HuH-7.5 (cell line): ENCODE measurements around the gene NLGN1.

ENCODE experiments used
- DNase-seq: peaks from one replicate; pipeline ENCODE4 v3.0.0; 2011; ENCODE audit warnings: low spot score

Gene NLGN1

DNA sequence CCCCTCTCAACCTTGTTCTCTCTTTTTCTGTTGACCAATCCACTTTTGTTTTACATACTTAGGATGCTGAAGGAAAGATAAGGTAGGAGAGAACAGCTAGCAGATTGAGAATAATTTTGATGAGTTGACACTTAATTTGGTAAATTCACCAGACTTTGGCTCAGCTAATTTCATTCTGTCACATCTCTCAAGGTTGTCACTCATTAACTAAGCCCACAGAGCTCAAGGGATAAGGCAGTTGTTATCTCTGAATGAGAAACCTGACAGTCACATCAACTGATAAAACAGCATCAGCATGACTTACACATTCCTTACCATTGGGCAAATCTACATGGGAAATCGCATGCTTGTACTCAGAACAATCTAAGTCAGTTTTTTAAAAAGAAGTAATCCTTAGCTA is 591.4 kb downstream of the NLGN1 start:
- DNase-seq: no peak

DNA sequence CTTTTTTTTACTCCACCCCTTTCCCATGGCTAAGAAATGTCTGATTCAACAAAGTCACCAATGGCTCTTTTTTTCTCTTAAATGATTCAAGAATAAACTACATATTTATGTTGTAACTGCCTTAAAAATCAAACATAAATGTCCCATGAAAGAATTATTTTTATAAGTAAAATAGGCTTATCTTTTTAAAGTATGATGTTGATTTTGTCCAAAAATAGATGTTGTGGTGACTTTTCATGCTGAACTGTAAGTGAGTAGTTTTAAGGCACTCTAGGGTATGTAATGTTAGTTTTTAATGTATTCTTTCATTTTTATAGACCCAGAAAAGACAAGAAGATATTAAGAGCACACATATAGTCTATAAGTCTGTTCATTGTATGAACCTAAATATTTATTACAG is 594.9 kb downstream of the NLGN1 start:
- DNase-seq: no peak

DNA sequence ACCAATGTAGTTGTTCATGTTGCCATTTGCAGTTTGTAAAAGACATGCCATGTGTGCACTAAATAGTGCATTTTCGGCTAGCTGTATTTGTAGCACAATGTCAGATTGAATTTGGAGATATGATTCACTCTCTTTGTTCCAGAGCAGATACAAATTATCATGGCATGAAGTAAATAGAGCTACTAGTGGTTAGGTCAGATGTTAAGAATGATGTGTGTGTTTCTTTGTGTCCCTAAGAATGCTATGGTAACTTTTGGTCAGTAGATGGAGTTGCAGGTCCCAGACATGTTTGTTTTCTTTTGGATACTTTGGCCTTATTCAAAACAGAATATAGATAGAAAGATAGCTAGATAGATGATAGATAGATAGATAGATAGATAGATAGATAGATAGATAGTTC is 595.8 kb downstream of the NLGN1 start:
- DNase-seq: no peak

DNA sequence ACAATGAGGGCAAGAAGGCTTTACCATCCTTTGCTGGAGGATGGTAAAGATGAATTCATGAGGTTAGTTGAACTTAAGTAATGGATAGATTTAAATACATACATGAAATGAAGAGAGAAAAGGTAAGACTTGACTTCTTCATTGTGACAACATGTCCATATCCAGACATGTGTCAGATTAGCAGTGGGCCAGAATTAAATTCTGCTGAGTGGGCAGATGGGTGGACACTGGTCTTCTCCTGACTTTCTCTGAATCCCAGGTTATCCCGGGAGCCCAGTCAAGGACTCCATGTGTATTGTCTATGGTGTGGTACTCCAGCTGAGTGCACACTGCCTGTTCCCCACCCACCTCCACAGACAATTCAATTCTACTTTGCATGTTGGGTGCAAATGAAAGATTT is 603.1 kb downstream of the NLGN1 start:
- DNase-seq: no peak

DNA sequence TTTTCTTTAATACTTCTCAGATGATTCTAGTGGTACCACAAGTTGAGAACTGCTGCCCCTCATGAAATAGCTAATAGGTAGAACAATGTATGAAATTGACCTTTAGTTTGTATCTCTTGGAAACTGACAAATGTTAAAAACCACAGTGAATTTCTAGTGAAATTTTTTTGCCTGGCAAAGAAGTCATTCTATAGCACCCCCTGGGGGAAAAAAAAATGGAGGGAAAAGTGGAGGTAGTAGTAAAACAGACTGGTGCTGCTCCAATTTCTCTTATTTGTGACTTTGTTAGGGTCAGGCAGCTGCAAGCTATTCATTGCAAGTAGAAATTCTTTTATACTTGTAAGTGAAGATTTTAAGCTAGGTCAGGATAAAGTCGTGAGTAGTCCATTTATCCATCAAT is 605.0 kb downstream of the NLGN1 start:
- no peak for DNase-seq

DNA sequence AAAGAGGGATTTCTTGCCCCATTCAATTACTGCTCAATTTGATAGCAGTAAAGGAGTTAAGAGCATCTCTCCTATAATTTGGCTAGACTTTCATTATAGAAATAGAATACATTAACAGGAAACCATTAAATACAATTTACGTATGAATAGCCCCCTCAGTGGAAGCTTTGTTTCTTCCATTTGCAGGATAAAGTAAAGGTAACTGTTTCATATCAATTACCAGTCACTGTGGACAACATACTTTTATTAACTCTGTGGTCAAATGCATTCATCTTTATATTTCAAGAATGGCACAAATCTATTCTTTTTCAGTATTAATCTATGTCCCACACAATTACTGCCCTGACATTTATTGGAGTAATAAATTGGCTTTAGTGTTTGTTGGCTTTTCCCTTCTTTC is 613.4 kb downstream of the NLGN1 start:
- no peak for DNase-seq

DNA sequence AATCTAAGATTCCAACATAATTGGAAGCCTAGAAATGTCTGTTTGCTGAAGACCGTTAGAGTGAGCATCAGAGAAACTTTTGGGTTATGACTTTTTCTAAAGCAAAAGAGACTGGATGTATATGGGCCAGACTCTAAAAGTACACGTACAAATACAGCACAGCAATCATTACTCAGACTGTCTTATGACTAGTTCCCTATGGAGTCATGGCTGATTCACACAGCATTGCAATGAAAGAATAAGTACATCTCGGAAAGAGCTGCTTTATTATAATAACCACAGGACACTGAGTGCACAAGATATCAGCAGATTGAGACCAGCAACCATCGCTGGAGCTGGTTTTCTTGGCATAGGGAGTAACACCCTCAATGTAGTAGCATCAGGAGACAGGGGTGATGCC is 618.6 kb downstream of the NLGN1 start:
- DNase-seq: no peak

DNA sequence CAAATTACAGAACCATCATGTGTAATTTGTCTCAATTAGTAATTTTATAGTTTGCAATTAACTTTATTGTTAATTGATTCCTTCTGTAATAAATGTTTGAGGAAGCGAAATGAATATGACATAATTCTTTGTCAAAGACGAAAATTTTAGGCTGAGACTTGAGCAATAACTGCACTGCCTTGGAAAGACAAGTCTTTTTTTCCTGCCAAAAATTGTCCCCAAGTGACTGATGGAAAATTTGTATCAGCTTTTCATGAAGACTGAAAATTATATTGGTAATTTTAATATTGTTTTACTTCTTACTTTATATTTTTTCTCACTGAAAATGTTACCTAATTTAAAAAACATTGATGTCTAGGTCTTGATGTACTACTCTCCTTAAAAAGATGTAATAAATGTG is 622.6 kb downstream of the NLGN1 start:
- DNase-seq: no peak

DNA sequence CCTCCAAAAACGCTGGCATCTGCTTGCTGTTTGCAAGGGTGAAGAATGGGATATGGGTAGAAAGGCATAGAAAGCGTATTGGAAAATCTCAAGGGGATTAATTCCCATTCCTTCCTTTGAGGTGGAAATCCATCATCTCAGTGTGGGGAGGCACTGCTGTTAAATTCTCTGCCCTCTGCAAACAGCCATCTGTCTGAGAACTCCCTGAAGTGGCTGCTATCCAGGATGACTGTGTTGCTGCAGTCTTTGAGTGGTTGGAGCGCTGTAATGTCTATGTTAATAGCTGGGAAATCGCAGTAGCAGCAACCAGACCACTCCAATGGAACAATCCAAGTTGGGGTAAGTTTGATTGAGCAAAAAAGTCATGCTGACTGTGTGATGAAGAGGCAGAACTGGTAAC is 625.9 kb downstream of the NLGN1 start:
- no peak for DNase-seq

DNA sequence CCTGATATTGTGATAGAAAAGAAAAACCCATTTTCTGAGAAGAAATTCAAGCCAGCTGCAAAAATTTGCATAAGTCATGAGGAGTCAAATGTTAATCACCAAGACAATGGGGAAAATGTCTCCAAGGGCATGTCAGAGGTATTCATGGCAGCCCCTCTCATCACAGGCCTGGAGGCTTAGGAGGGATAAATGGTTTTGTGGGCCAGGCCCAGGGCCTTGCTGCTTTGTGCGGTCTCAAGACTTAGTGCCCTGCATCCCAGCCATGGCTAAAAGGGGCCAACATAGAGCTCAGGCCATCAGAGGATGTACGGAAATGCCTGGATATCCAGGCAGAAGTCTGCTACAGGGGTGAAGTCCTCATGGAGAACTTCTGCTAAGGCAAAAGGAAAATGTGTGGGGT is 631.1 kb downstream of the NLGN1 start:
- DNase-seq: no peak

DNA sequence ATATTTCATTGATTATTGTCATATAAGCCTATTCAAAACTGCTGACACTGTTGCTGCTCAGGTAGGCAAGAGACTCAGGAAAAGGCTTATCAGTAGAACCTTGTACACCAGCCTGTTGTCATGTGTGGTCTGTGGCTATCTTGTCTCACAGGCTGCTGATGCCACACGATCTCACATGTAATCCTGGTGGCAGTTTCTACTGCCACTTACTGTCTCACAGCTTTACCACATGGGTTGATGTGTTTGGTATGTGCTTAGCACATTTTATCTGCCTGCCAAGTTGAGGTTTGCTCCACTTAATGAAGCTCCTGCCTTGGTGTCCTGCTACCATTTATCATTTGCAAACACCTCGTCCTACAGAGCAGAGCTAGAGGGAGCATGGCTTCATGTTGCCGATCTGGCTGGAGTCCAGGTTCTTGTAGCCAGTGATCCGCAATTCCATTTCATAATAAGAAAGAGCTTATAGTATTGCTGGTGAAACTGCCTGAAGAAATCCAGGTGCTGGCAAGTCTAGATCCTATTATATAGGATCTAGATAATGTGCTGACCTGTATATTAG is 637.9 kb downstream of the NLGN1 start:
- no peak for DNase-seq

DNA sequence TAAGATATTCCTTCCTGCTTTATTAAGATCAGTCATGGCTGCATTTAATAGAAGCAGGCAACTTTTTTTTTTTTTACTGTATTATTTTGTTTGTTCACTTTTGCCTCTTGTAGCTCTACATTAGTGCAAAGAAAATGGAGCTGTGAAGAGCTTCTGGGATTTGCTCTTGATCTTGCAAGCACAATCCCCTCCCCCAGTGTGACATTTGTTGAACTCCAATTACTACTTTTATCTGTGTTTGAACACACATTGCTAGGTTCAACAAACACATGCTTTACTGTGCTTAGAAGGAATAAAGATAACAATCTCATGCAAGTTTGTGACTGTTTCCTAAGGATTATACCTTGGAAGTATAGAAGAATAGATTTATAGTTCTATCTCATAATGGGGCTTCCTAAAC is 648.8 kb downstream of the NLGN1 start:
- DNase-seq: no peak

DNA sequence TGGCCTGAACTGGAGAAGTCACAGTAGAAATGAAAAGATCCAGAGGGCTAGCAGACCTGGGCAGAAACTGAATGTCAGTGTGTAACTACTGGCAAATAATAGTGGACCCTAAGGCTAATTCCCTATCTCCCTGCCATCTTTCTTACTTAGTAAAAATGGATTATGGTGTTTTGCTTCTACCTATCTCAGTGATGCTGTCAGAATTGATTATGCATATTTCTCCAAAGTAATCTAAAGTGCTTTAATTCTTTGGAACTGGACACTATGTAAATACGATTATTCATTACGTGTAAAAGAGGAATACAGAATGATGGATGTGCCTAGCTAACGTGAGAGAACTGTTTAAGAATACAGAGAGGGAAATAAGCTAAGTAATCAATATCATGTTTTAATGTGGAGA is 651.9 kb downstream of the NLGN1 start:
- no peak for DNase-seq

DNA sequence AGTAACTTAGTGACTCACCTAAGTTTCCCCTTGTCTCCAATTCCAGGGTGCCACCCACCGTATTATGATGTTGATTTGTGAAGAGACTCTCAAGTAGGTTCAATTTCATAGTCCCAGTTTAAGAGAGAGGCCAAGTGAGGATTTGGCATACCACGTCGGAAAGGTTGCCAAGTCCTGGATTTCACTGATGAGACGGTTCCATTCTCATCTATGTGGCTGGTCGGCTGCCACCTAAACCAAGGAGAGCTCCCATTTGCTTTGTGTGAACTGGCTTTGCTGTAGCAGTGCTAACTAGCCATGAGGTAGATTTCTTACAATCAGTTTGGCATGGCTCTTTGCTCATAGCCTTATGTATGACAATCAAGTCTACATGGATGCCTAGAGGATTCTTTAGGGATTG is 653.6 kb downstream of the NLGN1 start:
- DNase-seq: no peak

DNA sequence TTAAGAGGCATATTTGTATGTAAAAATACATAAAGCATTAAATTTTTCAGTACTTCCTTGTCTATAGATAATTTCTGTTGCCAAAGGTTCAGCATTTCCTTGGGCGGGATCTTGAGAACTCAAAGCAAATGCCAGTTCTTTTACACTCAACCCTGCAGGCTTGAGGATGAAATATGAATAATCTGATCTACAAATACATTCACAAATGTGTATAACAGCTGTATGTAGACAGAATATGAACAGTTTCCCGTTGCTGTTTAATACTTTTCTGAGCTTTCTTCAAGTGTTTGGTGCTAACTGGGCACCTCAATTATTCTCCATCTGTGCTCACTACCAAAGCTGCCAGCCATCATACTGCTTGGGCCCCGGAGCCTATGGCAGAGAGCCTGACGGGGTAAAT is 661.3 kb downstream of the NLGN1 start:
- DNase-seq: no peak

DNA sequence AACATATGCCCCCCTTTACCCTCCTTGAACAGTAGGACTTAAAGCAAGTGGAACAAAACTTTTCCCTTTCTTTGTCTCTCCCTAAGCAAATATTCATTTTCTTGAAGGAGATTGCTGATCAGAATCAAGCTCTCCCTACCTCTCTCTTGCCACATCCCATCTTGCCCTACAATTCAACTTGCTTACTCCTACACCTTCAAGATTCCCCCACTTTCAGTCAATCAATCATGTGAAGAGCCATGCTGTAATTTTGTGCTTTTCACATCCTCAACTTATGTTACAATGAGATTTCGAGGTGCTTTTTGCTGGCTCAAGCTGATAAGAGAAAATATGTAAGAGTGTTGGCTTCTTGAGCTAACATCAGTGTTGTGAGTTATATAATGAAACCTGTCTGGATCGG is 662.9 kb downstream of the NLGN1 start:
- DNase-seq: no peak

DNA sequence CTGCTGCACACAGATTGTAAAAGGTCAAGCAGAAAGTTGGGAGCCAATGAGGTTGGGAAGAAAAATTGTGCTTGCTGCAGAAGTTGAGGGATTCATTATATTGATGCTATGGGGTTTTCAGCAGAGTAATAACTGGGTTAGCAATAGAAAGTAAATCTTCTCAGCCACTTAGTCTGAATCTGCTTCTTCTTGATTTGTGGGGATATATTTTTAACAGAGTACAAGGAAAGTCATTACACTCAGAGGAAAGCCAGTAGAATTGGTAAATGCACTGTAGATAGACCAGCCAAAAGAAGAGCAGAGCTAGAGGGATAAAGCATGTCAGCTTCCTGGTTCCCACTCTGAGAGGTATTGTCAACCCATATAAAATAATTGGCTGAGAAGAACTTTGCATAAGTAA is 663.6 kb downstream of the NLGN1 start:
- no peak for DNase-seq

DNA sequence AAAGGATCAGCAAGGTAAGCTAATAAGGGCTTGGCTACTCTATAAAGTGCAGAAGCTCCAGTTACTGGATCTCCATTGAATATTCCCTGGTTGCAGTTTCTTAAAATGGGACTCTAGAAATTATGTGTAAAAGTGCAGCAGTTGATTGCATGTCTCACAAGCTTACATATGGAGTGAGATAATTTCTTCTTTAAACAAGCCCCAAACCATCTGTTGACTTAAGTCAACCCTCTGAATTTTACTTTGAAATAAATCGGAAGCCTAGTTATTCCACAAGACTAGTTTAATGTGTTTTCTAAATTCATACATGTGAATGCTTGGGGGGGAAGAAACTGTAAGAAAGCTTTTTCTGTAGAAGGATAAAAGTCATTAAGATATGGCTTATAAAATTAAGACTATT is 664.2 kb downstream of the NLGN1 start:
- no peak for DNase-seq

DNA sequence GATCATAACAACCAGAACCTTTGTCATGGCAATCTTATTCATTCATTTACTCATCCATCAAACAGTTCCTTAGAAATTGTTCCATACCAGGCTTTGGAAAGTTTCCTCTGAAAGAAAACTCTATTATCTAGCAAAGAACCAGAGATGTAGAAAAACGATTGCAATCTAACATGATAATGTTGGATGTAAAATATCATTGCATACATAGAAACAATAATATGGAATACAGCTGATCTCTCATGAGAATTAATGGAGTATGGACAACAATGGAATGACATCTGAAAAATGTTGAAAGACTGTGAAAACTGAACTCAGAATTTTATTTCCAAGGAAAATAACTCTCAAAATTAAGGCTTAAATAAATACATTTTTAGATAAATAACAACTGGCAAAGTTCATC is 665.4 kb downstream of the NLGN1 start:
- no peak for DNase-seq

DNA sequence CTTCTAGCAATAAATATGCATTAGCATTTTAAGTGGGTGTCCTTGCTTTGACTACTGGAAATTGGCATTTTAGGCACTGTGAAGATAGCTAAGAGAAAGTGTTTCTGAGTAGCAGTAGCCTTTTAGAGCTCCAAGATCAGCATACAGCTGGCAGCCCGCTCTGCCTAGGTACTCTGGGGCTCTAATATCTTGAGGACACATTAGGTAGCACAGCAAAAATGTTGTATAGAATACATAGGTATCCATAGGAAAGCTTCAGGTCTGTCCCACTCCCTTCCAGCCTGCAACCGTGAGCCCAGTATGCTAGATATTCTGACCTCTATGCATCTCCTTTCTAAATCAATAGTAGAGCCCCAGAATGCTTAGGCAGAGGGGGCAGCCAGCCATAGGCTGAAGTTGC is 670.5 kb downstream of the NLGN1 start:
- no peak for DNase-seq

DNA sequence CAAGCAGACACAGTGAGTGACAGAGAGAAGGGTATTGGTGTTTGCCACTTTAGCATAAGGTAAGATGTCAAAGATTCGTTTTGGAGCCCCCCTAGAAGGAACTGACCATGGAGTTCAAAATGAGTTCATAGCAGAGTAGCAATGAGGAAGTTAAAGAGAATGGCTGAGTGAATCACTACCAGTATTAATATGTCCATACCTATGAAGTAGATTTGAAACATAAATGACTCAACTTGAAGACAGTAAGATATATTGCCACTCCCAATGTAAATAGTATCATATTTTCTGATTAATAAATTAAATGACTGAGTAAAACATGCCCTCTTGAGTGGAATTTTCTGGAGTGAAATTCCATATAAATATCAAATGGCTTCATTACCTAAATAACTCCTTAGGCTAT is 675.1 kb downstream of the NLGN1 start:
- no peak for DNase-seq

DNA sequence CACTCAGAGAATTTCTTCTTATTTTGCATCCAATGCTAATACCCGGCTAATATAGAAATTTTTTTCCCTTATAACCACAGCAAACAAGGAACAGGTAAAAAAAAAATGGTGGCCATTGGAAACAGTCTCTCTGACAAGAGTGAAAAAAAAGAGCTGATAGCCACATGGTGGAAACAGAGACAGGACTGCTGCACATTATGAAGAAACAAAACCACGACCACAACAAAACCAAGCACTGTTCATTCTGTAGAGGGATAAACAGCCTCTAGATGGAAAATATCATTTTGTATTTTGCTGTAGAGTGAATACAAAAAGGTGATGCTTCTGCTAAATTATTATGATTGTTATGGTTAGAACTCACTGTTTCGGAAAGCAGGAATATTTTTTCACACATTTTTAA is 686.2 kb downstream of the NLGN1 start:
- no peak for DNase-seq

DNA sequence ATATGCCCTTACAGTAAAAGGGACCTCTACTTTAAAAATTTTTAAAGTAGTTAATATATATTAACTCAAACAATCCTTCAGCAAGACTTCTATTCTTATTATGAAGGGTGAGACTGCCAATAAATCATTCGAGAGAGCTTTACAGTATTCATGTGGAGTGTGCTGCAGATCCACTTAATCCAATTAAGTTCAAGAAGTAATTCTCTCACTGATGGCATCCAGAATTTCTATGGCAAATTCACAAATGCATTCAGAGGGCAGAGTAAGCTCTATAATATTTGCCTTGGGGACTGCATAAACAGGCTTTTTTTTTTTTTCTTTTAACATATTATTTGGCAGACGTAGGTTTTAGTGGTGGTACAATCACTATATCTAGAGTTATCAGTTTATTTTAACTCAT is 692.0 kb downstream of the NLGN1 start:
- DNase-seq: no peak

DNA sequence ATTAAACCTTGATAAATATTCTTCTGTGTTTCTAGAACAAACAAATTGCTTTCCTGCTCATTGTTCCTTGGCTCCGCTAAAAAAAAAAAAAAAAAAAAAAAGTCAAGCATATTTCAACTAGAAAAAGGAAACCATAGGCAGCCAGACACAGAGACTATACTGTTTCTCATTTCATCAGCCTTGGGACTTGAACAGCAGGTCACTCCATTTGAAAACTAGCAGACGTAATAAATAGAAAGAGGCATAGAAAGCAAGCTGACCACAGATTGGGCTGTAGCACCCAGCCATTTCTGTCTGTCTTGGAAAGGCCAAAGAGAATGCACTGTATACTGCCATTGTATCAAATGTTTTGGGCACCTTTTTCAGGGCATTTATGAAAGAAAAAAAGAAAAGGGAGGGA is 697.1 kb downstream of the NLGN1 start:
- DNase-seq: no peak

DNA sequence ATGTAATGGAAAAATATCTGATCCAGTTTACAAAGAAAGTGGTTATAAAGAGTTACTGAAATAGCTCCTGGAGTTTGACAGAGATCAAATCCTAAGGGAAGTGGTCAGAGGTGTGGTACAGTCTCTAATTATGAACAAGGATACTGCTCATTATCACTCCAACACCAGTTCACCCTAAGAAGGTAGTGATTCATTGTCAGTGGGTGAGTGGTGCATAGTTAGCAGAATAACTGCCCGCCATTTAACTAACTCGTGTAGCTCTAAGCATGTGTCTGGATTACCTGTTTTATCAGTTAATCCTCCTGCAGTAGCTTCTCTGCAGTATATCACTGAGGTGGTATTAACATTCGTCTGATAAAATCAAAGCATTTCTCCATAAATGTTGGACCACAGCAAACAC is 700.1 kb downstream of the NLGN1 start:
- no peak for DNase-seq
